Measurements from ENCODE around the gene PLVAP.

- TF ChIP-seq CTCF (IDR thresholded peaks at IDR 0.05) (no peak), POLR2AphosphoS5 (IDR thresholded peaks at IDR 0.05) (no peak), POLR2A (IDR thresholded peaks at IDR 0.05) (no peak), EP300 (IDR thresholded peaks at IDR 0.05) (no peak)
These were observed 29.3 kb downstream of the PLVAP start for GRCh38 chr19:17347877-17348276.

All from stomach (tissue), 4 donors.